GM18505 (cell line): Measurements from ENCODE around the gene C1QTNF8.

Source experiments
- ATAC-seq: cut with Tn5 transposase; IDR thresholded peaks from one replicate; pipeline ENCODE4 v1.9.1; 2021; ENCODE audit not compliant: unreplicated experiment
- POLR2A ChIP-seq: IDR thresholded peaks from 4 replicates; pipeline ENCODE4 v1.6.1; 2011; ENCODE audit warnings: borderline replicate concordance; ENCODE audit not compliant: insufficient read depth, insufficient read length; ENCODE audit errors: extremely low read depth

The C1QTNF8 gene

GRCh38 chr16:1057252-1057932 is 38.7 kb downstream of the C1QTNF8 start:
- no peak for TF ChIP-seq POLR2A
- no peak for ATAC-seq

GRCh38 chr16:1056196-1056595 is 39.8 kb downstream of the C1QTNF8 start:
- ATAC-seq: no peak
- no peak for TF ChIP-seq POLR2A

GRCh38 chr16:1055557-1055924 is 40.5 kb downstream of the C1QTNF8 start:
- no peak for TF ChIP-seq POLR2A
- ATAC-seq: no peak

- ATAC-seq: no peak
- no peak for TF ChIP-seq POLR2A
Measured at GRCh38 chr16:1054660-1055556, 41.1 kb downstream of the C1QTNF8 start.

GRCh38 chr16:1053700-1054368 is 42.2 kb downstream of the C1QTNF8 start:
- ATAC-seq: no peak
- no peak for TF ChIP-seq POLR2A

GRCh38 chr16:1053121-1053521 is 42.9 kb downstream of the C1QTNF8 start:
- TF ChIP-seq POLR2A: no peak
- ATAC-seq: no peak

- ATAC-seq: no peak
- TF ChIP-seq POLR2A: no peak
Measured at GRCh38 chr16:1052721-1053120, 43.3 kb downstream of the C1QTNF8 start.

GRCh38 chr16:1051446-1051845 is 44.6 kb downstream of the C1QTNF8 start:
- no peak for ATAC-seq
- TF ChIP-seq POLR2A: no peak

GRCh38 chr16:1050921-1051320 is 45.1 kb downstream of the C1QTNF8 start:
- TF ChIP-seq POLR2A: no peak

GRCh38 chr16:1050516-1050915 is 45.5 kb downstream of the C1QTNF8 start:
- TF ChIP-seq POLR2A: no peak
- no peak for ATAC-seq

More at GRCh38 chr16:1050921-1051320, 45.1 kb downstream of the C1QTNF8 start:
- no peak for ATAC-seq

GRCh38 chr16:1049976-1050247 is 46.1 kb downstream of the C1QTNF8 start:
- no peak for TF ChIP-seq POLR2A

GRCh38 chr16:1049113-1049975 is 46.7 kb downstream of the C1QTNF8 start:
- ATAC-seq: no peak
- TF ChIP-seq POLR2A: no peak

More at GRCh38 chr16:1049976-1050247, 46.1 kb downstream of the C1QTNF8 start:
- ATAC-seq: no peak

GRCh38 chr16:1048442-1049112 is 47.5 kb downstream of the C1QTNF8 start:
- ATAC-seq: no peak
- no peak for TF ChIP-seq POLR2A

GRCh38 chr16:1047801-1048200 is 48.2 kb downstream of the C1QTNF8 start:
- TF ChIP-seq POLR2A: no peak
- no peak for ATAC-seq
